NCI-H82 (cell line): Measurements from ENCODE around the gene PLPP3.

ENCODE experiments used
- DNase-seq: peaks from one replicate; lab custom pipeline; 2025; lab: John Stamatoyannopoulos, UW

Gene PLPP3

DNA sequence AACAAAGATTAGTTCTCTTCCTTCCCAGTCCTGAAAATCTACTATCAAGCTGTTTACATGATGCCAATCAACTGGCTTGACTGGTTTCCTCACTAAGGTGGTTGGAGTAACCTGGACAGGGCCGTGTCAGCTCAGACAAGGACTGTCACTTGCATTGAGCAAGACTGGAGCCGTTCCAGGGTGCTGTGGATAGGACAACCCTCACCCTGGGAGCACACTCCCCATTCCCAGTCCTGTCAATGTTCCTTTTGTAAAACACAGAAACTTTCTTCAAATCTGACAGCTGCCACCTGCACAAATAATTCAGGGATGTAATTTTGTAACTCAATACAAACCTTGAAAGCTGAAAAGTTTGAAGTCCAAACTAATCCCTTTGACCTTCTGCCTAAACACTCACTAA is 31.4 kb downstream of the PLPP3 start:
- no peak for DNase-seq

DNA sequence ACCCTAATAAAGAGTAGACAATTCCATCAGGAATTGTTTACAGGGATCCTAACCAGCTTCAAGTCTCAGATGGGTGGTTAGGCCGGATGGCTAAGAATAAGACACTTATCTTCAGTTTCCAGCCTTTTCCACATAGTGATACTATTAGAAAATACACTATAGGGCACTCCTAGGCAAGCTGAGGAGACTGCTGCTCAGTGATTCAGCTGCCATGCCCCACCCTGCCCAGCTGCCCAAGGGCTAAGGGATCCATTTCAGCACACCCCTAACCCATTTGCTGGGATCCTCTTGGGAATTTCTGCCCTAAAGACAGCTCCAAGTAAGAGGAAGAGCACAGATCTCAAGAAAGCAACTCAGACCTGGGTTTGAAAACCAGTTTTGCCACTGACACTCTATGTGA is 31.9 kb downstream of the PLPP3 start:
- no peak for DNase-seq

DNA sequence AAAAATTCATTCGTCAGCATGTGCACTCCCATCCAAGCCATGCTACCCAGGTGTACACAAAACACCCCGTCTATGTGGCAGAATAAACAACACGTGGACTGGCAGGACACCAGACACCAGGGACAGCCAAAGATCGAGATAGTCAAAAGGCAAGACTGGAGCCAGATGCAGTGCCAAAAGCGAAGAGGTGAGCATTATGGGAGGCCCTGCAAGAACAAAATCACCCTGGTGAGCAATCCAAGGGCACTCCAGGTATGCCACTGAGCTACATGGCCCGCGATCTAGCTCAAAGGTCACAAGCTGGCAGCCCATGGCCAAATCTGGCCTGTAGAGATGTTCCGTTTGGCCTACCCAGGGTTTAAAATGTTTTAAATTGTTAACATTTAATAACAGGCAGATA is 33.7 kb downstream of the PLPP3 start:
- no peak for DNase-seq

DNA sequence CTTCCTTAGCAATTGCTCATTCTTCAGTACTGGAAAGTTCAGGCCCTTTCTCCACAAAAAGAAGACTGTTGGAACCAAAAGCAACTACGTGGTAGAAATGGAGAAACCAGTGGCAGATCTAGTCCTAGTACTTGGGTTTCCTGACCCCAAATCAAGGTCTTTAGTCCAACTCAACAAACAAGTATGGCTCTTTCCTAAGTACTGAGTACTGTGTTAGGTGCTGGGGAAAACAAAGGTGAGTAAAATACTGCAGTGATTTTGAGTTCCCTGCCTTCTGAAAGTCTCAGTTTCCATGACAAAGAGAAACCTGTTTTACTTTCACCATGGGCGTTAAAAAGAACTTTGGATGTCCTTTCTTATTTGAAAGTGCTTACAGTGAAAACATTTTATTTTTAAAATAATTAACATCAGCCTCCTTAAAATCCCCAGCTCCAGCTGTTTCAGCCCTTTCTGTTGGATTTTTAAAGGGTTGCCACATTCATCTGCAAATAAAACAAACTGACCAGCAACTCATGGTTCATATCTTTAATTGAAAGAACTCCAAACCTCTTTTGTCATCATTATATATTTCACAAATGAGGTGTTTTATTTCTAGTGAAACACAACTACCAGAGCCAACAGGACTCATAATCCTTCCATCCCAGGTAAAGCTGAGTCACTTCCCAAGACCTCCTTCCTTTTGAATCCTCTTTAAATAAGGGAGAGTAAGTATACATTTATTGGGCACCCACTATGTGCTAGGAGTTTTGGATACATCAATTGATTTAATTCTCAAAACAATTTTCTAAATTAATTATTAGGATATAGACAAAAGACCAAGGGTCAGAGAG is 35.4 kb downstream of the PLPP3 start:
- DNase-seq = no peak

DNA sequence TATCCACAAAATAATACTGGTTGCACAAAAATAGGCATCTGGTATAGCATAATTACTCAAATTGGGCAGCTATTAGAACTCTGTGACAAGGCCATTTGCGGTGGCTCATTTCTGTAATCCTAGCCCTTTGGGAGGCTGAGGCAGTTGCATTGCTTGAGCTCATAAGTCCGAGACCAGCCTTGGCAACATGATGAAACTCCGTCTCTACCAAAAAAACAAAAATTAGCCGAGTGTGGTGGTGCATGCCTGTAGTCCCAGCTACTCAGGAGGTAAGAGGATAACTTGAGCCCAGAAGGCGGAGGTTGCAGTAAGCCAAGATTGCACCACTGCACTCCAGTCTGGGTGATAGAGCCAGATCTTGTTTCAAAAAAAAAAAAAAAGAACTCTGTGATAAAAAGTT is 36.7 kb downstream of the PLPP3 start:
- no peak for DNase-seq

DNA sequence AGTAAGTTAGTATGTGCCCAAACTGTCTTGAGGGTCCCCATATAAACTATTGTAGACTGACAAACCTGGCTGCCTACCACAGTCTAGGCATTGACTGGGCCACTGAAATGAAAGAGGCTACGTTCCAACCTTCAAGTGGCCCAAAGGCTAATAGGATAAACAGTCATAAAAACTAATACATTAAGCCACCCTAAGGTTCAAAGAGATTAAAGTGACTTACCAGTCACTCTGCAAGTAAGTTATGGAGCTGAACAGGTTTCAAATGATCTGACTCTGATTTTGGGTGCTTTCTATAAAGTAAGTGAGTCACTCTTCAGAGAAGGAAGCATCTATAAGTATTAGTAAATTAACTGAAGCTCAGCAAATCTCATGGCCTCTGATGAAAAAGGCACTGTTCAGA is 38.0 kb downstream of the PLPP3 start:
- DNase-seq = peak; percentile 90

DNA sequence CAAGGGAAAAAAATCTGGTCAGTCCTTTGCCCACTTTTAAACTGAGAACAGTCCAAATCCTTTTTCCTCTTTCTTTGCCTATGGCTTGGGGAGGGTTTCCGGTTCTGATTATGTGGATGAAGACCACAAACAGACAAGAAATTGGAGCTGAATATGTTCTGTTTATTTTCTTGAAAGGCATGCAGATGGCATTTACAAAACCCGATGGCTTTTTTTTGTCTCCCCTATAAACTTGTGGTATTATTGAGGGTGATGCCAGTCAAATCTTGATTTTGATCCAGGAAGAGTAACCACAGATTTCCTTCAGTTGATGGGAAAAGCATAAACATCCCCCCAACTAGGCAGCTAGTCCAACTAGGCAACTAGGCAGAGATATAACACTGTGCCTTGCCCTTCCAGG is 38.9 kb downstream of the PLPP3 start:
- DNase-seq = no peak

DNA sequence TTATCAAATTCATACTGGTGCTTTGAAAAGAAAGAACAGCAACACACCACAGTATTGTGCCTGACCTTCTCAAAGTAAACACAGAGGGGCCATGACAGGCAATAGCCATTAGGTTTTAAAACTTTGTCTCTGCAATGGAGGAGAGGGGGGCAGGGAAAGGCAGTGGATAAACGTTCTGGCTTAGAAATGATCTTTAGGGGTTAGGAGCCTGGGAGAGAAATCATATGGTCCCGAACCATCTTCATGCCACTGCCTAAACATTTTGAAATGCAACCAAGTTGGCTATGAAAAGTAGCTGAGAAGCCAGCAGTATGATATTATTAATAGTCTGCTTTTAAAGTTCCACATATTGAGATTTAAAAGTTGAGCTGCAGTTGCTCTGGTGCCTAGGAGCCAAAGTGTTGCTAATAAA is 39.8 kb downstream of the PLPP3 start:
- no peak for DNase-seq

DNA sequence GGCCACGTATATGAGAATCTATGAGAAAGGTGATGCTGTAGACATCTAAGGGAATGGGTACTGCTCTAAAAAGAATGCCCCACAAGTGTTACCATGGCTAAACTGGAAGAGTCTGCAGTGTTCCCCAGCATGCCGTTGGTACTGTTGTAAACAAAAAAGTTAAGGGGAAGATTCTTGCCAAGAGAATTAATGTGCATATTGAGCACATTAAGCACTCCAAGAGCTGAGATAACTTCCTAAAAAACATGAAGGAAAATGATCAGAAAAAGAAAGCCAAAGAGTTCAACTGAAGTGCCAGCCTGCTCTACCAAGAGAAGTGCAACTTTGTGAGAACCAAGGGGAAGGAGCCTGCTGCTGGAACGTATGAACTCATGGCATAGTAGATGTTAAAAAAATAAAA is 40.8 kb downstream of the PLPP3 start:
- no peak for DNase-seq

DNA sequence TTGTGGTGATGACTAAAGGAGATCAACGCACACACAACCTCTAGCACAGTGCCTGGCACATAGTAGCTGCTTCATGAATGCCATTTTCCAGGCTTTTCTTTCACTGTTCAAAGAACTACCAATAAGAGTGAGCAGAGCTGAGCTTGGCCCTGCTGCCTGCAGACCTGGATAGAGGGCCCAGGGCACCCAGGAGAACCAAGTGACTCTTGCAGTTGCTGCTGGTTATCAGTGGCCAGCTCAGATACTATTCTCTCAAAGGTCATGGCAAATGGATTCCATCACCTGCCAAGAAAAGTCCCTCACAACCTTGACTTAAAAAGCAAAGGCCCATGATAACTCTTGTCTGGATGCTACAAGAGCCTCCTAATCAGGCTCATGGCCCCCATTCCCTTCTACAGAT is 41.7 kb downstream of the PLPP3 start:
- DNase-seq = no peak

DNA sequence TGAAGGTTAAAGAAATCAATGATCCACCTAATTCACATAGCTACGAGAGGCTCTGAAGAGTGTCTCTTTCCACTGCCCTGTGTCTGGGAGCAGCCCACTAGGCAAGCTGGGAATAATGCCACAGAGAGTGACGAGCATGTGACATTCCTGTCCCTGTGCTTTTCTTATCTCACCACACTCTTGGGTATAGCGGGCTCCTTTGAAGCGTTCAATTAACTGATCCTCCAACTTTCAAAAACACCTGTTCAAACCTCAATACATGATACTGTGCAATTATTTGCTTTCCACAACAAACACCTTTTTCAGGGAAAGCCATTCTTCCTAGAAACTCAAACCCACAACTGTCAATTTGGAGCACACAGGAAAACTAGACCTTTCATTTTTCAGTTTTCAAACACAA is 43.4 kb downstream of the PLPP3 start:
- DNase-seq = no peak

DNA sequence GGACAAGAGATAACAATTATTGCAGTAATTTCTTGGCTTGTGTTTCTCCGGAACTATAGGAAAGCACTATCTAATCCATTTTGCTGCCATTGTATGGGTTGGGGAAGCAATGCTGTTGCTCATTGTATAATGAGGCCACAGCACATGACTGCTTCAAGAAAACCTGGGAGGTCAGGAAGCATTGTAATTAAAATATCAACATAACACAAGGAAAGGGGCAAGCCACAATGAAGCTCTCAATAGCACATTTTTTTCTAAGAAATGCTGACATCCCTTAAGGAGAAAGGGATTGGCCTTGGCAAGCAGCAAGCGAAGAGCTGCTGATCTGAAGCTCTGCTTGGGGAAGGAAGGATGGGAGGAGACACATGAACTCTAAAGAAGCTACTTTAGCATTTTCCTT is 44.0 kb downstream of the PLPP3 start:
- no peak for DNase-seq

DNA sequence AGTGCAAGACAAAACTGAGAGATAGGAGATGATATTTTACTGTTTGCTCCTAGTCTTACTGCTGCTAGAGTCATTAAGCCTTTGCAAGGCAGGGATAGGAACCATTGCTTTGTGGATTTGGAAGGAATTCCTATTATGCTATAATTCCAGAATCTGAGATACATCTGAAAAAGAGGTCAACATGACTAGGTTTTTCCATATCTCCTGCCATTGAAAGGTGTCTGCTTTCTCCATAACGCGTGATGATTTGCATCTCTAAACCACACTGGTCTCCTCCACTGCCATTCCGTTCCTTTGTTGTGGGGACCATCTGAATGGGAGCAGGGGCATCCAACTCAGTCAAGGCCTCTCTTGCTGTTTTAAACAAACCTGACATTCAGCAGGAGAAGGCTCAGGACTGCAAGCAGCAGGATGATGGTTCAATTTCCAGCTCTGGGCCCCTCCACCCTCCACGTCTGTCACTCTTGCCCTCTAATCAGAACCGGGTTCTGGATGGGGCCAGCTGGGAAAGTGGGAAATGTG is 45.2 kb downstream of the PLPP3 start:
- no peak for DNase-seq

DNA sequence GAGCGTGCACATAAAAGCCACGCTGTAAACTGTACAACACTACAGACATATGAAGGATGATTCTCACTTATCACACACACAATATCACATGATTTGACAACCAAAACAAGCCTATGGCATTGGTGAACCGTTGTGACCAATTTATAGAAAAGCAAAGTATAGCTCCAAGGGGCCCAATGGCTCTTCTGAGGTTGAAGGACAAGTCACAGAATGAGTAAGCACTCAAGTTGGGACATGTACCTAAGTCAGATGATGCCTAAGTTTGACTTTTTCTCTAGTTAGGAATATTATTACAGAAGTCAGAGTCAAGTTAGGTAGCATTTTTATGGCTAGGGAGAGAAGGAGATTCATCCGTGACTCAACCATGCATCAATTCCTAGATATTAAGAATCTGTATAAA is 45.7 kb downstream of the PLPP3 start:
- DNase-seq = no peak

DNA sequence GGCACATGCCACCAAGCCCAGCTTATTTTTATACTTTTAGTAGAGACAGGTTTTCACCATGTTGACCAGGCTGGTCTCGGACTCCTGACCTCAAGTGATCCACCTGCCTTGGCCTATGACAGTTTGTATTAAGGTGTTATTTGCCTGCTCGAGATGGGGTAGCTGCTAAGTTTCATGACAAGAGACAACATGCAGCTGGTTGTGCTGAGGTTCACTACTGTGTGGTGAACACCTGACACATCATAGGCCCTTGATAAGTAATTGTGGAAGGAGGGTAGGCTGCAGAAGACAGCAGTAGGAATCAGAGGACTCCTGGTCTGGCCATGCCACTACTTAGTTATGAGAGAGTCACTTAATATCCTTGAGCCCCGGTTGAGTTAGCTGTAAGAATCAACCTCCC is 46.2 kb downstream of the PLPP3 start:
- DNase-seq = no peak

DNA sequence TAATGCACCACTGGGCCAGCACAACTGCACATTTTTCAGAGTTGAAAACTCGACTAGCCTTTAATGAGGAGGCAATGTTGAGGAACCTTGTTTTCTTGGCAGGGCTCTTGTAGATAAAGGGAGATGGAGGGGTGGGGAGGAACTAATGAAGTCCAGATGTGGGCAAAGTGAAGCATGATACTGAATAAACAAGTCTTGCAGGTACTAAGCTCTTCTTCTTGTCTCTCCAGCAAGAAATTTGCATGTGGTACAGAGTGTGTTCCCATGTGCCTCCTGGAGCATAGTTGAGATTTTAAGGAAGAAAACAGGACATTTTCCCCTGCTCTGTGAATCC is 47.0 kb downstream of the PLPP3 start:
- no peak for DNase-seq

DNA sequence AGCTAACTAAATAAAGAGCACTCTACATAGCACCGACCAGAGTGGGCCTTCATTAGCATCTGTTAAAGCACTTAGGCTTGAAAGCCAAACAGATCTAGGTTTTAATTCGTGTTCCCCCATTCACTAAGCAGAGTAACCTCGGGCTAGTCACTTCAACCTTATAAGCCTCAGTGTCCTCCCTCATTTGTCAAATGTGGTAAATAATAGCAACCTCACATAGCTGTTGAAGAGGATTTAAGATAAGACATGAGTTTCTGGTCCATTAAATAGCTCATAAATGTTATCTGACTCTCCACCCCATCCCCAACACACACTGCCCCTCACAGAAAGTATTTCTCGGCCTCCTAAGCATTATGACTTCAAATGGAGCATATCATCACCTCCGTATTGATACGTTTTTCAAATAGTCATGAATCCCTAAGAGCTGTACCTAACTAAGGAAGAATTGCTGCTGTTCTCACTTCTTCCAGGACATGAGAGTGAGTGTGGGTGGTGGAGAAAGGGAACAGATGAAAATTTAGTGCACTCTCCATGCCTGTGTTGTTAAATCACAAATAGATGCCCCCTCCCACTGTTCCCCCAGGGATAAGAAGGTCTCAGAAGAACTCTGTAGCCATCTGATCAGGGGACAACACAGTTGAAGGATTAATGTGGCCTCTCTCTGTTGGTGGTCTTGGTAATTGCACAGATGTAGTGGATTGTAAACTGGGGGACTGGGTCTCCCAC is 47.6 kb downstream of the PLPP3 start:
- no peak for DNase-seq

DNA sequence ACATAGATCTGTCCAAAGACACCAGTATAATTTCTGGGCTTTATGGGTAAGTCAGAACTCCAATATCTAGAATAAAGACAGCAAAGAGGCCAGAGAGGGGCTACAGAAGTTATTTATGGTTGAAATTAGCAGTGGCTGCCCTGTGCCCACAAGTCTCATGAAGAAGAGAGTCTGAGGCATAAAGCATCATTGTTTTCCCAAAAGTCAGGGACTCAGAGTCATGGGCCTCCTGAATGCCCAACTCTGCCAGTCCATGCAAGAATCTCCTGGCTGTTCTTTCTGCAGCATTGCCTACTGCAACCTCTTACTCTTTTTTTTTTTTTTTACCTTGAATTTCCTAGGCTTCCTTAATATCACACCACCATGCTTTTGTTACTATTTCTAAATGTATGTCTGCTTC is 49.6 kb downstream of the PLPP3 start:
- no peak for DNase-seq

DNA sequence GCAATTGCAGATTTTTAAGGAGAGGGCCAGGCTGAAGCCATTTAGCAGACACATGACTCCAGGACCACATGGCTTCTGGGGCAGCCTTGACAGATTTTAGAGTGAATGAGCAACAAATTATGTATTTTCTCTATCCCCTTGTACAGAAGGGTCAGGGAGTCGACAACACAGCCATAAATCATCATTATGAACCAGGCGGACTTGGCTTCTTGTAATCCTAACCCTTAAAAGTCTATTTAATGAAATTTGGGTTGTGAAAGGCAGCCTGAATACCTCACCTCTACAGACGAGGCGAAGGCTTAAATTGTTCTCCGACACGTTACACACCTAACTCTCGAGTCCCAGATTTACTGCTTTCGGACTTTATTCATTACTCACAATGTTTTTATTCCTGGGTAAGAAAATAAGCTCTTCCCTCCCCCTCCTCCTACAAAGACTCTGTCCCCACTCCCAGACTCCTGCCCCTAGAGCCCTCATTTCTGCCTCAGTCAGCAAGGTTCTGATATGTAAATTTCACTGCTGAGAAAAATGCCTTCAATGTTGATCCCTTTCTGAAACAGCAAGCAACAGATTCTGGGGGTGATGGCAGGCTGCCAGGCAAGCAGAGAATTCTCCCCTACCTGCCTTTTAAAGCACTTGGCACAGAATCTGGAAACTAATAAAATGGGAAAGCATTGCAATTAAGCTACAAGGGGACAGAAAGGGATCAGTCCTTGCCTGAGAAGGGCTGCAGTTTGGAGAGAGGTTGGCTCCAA is 51.6 kb downstream of the PLPP3 start:
- DNase-seq = peak; percentile 43

DNA sequence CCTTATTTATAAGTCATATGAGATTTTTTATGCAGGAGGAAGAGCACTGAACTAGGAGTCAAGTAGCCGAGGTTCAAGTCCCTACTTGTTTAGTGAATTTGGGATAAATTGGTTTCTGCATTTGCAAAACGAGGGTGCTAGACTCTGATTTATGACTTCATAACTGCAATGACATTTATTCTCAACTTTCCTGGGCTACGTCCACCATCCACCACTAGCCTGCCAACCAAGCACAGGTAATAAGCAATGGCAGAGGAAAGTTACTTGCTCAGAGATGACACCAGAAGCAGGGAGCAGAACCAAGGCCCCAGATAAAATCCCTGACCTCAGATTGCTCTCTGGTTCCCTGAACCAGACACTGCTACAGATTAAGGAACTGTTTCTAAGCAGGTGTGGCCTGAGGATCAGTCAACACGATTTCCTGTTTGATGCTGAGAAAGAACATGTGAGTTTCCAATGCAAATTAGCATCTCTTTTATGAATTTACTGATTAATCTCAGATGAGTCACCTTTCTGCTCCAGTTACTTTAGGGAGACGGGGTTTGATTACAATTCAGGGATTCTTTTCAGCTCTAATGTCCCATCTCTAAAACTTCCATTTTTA is 52.7 kb downstream of the PLPP3 start:
- DNase-seq = peak; percentile 66

DNA sequence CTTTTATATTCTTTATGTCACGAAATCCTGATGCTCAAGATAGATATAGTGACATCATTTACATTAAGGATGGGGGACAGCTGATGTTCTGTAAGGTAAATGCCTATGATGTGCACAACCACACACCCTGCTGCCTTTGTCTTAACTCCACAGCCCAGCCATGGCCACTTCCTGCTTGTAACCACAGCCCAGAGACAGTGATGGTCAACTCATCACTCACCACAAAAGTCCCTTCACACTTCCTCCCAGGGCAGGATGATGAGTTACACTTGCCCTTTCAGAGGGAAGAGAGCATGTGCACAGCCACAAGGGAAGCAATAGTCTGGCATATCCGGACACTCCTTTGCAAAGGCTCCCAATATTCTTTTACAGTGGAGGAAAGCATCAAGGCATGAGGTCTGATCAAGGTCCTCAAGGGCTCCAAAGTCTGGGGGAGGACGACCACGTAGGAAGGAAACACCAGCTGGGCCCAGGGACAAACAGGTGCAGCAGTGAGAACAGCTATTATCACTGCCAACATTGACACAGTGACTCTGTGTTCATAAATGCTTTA is 53.8 kb downstream of the PLPP3 start:
- DNase-seq = no peak

DNA sequence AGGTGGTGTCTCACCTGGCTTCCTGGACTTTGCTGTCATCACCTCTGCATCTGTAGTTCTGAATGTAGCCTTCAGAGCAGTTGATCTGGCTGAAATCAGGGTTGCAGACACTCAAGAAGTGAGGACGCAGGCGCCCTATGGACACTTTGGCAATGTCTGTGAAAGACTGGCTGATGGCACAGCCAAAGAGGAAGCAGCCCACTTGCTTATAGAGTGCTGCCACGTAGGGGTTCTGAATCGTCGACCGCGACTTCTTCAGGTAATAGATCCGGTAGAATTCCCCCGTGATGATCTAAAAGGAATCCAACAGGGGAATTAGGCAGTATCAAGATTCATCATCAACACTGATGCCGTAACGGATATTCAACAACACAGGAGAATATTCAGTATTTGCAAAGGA is 55.1 kb downstream of the PLPP3 start:
- no peak for DNase-seq
